Breast epithelium (tissue), 3 donors: Measurements from ENCODE around the gene ZNF33B.

Experiments used
- CTCF ChIP-seq, 3 donors: fragments of 450-650 bp; IDR thresholded peaks; one replicate each; pipeline ENCODE4 v1.5.1; 2016 to 2017; ENCODE audit warnings: antibody characterized with exemption in 3 of 3, mild to moderate bottlenecking in 3 of 3, moderate library complexity in 3 of 3
- POLR2AphosphoS5 ChIP-seq, 3 donors: sonication (generic); formaldehyde crosslinking; IDR thresholded peaks; one replicate each; pipeline ENCODE4 v1.6.1; 2017; ENCODE audit warnings: antibody characterized with exemption in 3 of 3

- no peak for TF ChIP-seq CTCF (IDR thresholded peaks at IDR 0.05)
- TF ChIP-seq POLR2AphosphoS5 (IDR thresholded peaks at IDR 0.05): no peak
Measured at GRCh38 chr10:42549851-42550250, 88.5 kb downstream of the ZNF33B start.
